GM19468 (cell line): Measurements from ENCODE around the gene NOTCH1.

Source experiments
- ATAC-seq: cut with Tn5 transposase; IDR thresholded peaks from one replicate; pipeline ENCODE4 v1.9.1; 2021; ENCODE audit warnings: mild to moderate bottlenecking, moderate library complexity, moderate number of reproducible peaks; ENCODE audit not compliant: unreplicated experiment; ENCODE audit errors: extremely low read depth

The NOTCH1 gene

GRCh38 chr9:136545965-136546696 lies at the start of gene NOTCH1:
NOTCH1 (minus strand) TSS chr9:136546048; CDS start chr9:136545786, 262 bp downstream.
- peak; percentile 59 for ATAC-seq

DNA sequence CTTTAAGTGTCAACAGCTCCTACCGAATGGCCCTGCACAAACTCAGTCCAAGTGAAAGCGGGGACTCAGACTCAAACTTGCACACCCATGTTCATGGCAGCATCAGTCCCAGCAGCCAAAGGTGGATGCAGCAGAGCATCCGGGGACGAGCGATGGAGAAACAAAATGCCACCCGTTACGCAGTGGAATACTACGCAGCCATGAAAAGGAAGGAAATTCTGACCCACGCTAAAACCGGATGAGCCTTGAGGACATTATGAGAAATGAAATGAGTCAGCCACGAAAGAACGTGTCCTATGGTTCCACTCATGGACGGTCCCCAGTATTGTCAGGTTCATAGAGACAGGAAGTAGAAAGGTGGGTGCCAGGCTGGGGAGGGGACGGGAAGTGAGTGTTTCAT lies 48.6 kb upstream of the NOTCH1 start:
- no peak for ATAC-seq

- no peak for ATAC-seq
These were observed 47.7 kb upstream of the NOTCH1 start for GRCh38 chr9:136593581-136593980.

GRCh38 chr9:136592666-136593065 lies 46.8 kb upstream of the NOTCH1 start:
- ATAC-seq = no peak

DNA sequence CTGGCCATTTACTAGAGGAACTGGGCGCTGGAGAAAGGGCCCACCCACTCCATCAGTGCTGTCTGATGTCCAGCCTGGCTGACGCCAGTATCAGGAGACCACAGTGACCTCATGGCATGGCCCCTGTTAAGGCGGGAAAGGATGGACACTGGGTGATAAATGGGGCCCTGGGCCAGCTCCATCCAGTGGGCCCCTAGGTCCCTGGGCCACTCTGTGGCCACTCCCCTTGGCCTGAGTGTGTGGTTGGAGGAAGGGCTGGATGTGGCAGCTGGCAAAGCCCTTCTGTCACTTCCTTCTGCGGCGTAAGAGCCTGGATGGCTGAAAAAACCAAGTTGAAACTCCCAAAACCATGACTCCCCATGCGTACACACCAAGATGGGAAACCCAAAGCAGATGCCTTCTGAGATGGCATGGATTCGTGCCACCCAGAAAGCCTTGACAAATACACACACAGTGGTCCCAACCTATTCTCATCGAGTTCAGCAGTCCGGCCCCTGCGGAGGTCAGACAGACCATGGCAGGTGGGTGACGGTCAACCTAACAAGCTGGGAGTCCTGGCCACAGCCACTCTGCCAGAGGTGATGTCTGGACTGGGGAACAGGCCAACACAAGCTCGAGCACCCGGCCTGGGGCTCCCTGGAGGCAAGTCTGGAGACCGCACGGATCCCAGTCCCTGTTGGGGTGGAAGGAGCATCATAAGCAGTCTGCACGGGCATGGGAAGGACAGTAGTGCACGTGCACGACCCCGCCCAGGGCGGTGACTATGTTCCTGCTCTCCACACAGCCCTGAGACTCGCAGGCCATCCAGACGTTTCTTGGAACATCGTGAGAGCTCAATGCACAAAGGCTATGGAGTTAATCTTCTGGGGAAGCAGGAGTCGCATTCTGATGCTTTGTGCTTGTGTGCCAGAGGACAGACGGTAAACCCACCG lies 45.2 kb upstream of the NOTCH1 start:
- no peak for ATAC-seq

DNA sequence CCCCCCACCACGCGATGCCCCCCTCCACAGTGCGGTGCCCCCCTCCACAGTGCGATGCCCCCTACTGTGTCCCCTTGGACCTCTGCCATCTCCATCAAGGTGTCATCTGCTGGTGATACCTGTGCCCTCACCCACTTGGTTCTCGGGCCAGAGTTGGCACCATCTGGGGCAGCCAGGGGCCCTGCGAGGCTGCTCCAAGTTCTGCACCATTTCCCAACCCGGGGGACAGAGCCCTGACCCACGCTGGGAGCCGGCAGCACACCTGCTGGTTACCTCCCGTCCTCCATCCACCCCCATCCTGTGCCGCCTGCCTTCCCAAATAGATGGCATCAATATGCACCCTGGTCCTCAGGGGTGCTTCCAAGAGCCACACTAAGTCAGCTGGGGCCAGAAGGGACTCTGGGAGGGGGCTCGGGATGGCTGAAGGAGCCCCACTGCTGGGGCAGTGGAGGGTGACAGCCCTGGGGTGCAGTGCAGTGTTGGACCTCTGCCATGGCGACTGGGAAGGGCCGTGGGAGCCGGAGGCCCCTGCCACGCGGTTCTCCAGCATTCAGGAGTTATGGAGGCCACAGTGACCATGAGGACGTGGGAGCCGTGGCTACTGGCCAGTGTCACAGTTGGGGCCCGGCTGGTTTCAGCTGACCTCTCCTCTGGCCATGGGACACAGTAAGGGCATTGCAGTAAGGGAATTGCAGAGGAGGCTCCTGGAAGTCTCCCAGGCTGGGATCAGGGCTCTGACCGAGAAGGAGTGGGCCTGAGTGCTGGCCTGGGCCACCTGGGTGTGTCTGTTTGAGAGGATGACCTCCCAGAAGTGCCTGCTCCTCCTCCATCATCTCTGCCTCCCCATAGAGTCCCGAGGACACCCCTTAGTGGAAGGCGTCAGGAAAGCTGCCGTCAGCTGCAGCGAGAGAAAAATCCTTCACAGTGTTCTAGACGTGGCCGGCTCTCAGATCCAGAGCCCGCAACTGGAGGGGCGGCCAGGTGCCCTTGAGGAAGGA lies 44.2 kb upstream of the NOTCH1 start:
- no peak for ATAC-seq

GRCh38 chr9:136588663-136589464 lies 43.0 kb upstream of the NOTCH1 start:
- no peak for ATAC-seq

DNA sequence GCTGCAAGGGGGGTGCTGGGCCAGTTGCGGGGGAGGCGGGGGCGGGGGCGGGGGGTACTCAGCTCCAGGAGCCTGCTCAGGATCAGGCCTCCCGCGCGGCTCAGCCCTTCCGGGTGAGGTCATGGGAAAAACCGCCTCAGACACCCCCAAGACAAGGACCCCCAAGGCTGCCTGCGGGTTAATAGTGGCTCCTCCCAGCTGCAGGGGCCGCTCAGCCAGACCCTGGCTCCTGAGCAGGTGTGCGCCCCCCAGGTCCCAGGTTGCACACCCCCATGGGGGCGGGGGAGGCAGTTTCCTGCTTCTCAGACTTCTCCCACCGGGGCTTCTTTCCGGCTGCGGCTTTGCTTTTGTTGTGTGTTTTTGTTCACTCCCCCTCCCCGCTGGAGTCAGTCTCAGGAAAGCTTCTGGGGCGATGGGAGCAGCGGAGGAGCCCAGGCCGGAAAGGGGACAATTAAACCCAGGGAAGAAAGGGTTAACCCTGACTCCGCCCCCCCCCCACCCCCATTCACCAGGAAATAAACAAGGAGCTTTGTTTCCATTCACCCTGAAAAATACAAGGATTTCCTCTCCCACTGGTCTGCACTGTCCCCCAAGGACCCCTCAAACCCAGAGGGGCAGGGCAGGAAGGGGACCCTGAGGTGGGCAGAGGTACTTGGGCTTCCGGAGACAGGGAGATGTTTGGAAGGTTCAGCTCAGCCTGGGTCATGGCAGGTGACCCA lies 42.3 kb upstream of the NOTCH1 start:
- ATAC-seq = no peak

GRCh38 chr9:136587145-136587943 lies 41.5 kb upstream of the NOTCH1 start:
- ATAC-seq = no peak

- no peak for ATAC-seq
These were observed 40.6 kb upstream of the NOTCH1 start for GRCh38 chr9:136586391-136586953.

GRCh38 chr9:136585531-136586120 lies 39.8 kb upstream of the NOTCH1 start:
- ATAC-seq = no peak

DNA sequence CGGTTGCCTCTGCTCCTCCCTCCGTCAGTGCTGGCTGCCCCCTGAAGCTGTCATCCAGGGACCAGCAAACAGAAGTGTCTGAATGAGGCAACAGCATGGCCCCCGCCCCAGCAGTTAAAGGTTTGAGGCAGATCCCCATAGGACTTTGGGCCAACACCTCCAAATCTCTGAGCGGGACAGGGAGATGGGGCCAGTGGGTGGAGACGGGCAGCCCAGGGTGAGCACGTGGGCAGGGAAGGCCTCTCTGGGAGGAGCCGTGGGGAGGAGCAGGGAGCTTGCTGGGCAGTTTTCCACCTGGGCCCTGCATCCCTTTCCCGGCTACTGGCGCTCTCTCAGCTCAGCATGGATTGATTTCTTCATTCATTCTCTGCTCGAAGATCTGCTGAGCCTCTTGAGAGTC lies 39.1 kb upstream of the NOTCH1 start:
- no peak for ATAC-seq

- no peak for ATAC-seq
These were observed 38.6 kb upstream of the NOTCH1 start for GRCh38 chr9:136584401-136584932.

- no peak for ATAC-seq
These were observed 37.3 kb upstream of the NOTCH1 start for GRCh38 chr9:136582977-136583735.

- ATAC-seq = no peak
These were observed 36.0 kb upstream of the NOTCH1 start for GRCh38 chr9:136581614-136582447.
